ENCODE results near the gene SLC24A4. TPM values are rescaled to one million over a fixed set of nuclear protein-coding genes. Genes with fewer than 3 reads are reported as not detected.
A peak's percentile ranks its signal among the peaks of the same experiment; 100 is the strongest.

The SLC24A4 gene
- total RNA-seq, 1 donor from 2014 or later, result not detected

- no peak overlapping the region for H3K4me3 ChIP-seq (ENCODE audit: low read depth, low read length)
- no peaks in the 10 kb centered on the region for H3K36me3 ChIP-seq (ENCODE audit: control insufficient read depth, insufficient read depth, low read length)
- FAIRE-seq (no peak), DNase-seq (ENCODE audit: low read depth) (no peak)
- TF ChIP-seq, protein P1, sequence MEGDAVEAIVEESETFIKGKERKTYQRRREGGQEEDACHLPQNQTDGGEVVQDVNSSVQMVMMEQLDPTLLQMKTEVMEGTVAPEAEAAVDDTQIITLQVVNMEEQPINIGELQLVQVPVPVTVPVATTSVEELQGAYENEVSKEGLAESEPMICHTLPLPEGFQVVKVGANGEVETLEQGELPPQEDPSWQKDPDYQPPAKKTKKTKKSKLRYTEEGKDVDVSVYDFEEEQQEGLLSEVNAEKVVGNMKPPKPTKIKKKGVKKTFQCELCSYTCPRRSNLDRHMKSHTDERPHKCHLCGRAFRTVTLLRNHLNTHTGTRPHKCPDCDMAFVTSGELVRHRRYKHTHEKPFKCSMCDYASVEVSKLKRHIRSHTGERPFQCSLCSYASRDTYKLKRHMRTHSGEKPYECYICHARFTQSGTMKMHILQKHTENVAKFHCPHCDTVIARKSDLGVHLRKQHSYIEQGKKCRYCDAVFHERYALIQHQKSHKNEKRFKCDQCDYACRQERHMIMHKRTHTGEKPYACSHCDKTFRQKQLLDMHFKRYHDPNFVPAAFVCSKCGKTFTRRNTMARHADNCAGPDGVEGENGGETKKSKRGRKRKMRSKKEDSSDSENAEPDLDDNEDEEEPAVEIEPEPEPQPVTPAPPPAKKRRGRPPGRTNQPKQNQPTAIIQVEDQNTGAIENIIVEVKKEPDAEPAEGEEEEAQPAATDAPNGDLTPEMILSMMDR (IDR thresholded peaks at IDR 0.05; ENCODE audit: insufficient read depth, low read length, severe bottlenecking), result no peak
- no peaks in the 10 kb centered on the region for H3K27me3 ChIP-seq (ENCODE audit: control insufficient read depth, insufficient read depth, low read length)
Observed at GRCh38 chr14:92421751-92422150, 98.8 kb downstream of the SLC24A4 start.

DNA sequence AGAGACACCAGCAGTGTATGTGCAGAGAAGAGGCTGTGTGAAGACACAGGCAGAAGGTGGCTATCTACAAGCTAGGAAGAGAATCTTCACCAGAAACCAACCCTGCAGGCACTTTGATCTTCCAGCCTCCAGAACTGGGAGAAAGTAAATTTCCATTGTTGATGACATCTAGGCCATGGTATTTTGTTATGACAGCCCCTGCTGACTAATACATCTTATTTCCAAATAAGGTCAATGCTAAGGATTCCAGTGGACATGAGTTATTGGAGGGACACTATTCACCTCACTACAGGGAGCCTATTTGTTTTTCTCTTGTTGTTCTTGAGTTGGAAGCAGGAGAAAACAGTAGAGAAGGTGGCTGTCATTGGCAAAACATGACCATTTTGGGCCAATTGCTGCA, 102.1 kb downstream of the SLC24A4 start:
- TF ChIP-seq, protein P1 (IDR thresholded peaks at IDR 0.05; ENCODE audit: insufficient read depth, low read length, severe bottlenecking), result no peak
- Histone ChIP-seq H3K36me3 (ENCODE audit: control insufficient read depth, insufficient read depth, low read length) (no peaks in the 10 kb centered on the region), H3K27me3 (ENCODE audit: control insufficient read depth, insufficient read depth, low read length) (no peaks in the 10 kb centered on the region), H3K4me3 (ENCODE audit: low read depth, low read length) (no peak overlapping the region)
- no peak for FAIRE-seq
- peak; percentile 73 for DNase-seq (ENCODE audit: low read depth)

DNA sequence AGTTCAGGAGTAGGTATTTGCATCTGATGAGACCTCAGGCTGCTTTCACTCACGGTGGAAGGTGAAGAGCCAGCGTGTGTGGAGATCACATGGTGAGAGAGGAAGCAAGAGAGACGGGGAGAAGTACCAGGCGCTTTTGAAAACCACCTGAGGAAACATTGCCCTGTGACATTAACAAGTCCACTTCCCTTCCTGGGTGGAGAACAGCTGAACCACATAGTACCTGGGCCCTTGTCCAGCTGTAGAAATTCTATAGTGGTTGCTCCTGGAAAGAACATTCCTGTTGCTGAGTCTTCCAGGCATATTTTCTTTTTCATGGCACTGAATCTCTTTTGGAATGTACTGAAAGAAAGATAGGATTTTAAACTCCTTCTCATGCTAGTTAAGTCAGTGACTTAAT, 103.3 kb downstream of the SLC24A4 start:
- no peak for FAIRE-seq
- TF ChIP-seq, protein P1 (IDR thresholded peaks at IDR 0.05; ENCODE audit: insufficient read depth, low read length, severe bottlenecking), result no peak
- H3K27me3 ChIP-seq (ENCODE audit: control insufficient read depth, insufficient read depth, low read length), result no peaks in the 10 kb centered on the region
- peak; percentile 4 for DNase-seq (ENCODE audit: low read depth)
- no peak overlapping the region for H3K4me3 ChIP-seq (ENCODE audit: low read depth, low read length)
- no peaks in the 10 kb centered on the region for H3K36me3 ChIP-seq (ENCODE audit: control insufficient read depth, insufficient read depth, low read length)

DNA sequence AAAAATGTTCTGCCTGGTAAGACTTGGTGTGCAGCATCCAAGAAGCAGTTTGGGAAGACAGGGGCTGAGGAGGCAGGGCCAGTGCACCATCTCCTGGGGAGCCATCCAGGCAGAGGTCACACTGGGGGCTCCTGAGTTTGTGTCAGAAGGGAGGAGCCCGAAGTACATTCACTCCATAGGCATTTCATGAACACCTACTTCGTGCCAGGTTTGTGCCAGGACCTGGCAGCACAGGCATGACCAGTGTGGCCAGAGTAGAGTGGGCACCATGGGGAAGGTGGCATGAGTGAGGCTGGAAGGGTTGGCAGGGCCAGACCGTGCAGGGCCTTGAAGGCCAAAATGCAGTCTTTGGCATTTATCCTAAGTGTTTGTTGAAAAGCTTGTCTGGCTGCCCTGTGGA, 104.1 kb downstream of the SLC24A4 start:
- TF ChIP-seq, protein P1 (IDR thresholded peaks at IDR 0.05; ENCODE audit: insufficient read depth, low read length, severe bottlenecking), result no peak
- FAIRE-seq (no peak), DNase-seq (ENCODE audit: low read depth) (no peak)
- no peak overlapping the region for H3K4me3 ChIP-seq (ENCODE audit: low read depth, low read length)
- H3K27me3 ChIP-seq (ENCODE audit: control insufficient read depth, insufficient read depth, low read length), result no peaks in the 10 kb centered on the region
- no peaks in the 10 kb centered on the region for H3K36me3 ChIP-seq (ENCODE audit: control insufficient read depth, insufficient read depth, low read length)

- FAIRE-seq (no peak), DNase-seq (ENCODE audit: low read depth) (no peak)
- Histone ChIP-seq H3K27me3 (ENCODE audit: control insufficient read depth, insufficient read depth, low read length) (no peaks in the 10 kb centered on the region), H3K36me3 (ENCODE audit: control insufficient read depth, insufficient read depth, low read length) (no peaks in the 10 kb centered on the region), H3K4me3 (ENCODE audit: low read depth, low read length) (no peak overlapping the region)
- TF ChIP-seq, protein P1 (IDR thresholded peaks at IDR 0.05; ENCODE audit: insufficient read depth, low read length, severe bottlenecking), result no peak
Observed at GRCh38 chr14:92430686-92431085, 107.7 kb downstream of the SLC24A4 start.

GRCh38 chr14:92431199-92431725, 108.3 kb downstream of the SLC24A4 start:
- Histone ChIP-seq H3K27me3 (ENCODE audit: control insufficient read depth, insufficient read depth, low read length) (no peaks in the 10 kb centered on the region), H3K36me3 (ENCODE audit: control insufficient read depth, insufficient read depth, low read length) (no peaks in the 10 kb centered on the region), H3K4me3 (ENCODE audit: low read depth, low read length) (no peak overlapping the region)
- TF ChIP-seq, protein P1 (IDR thresholded peaks at IDR 0.05; ENCODE audit: insufficient read depth, low read length, severe bottlenecking), result no peak
- no peak for DNase-seq (ENCODE audit: low read depth)
- FAIRE-seq, result no peak

Measured in bronchial epithelial cell (primary cell).